Naive thymus-derived CD4-positive, alpha-beta T cell (primary cell): ENCODE measurements around the gene RAD51B. TPM values are rescaled to one million over a fixed set of nuclear protein-coding genes. Genes with fewer than 3 reads are reported as not detected.

Experiments
- ATAC-seq: fragments of 150-1000 bp; cut with Tn5 transposase; 2 replicates; pipeline ENCODE4 v1.10.0; 2021; ENCODE audit warnings: mild to moderate bottlenecking, moderate library complexity
- CTCF ChIA-PET: fragments of 350-600 bp; sonication (Branson Sonifier 250); formaldehyde crosslinking; loops from one replicate; lab custom pipeline; 2021; ENCODE audit warnings: antibody characterized with exemption; lab: Charles Lee
- POLR2A ChIA-PET: fragments of 350-600 bp; sonication (Branson Sonifier 250); formaldehyde crosslinking; loops from one replicate; lab custom pipeline; 2021; ENCODE audit warnings: antibody characterized with exemption, inconsistent platforms; lab: Charles Lee
- DNase-seq, 9 donors: peaks; one replicate each; pipeline versions ENCODE4 v3.0.0 to v3.0.0-alpha.2; 2020 to 2022; ENCODE audit warnings: mixed read lengths in 1 of 9
- H3K27ac ChIP-seq: one replicate; pipeline ENCODE4 v1.7.0; 2013; ENCODE audit warnings: mild to moderate bottlenecking, low read depth, low read length, moderate library complexity
- H3K27me3 ChIP-seq, 2 donors: one replicate each; pipeline ENCODE4 v1.7.0; 2013; ENCODE audit warnings: low read length in 2 of 2, mild to moderate bottlenecking in 2 of 2, moderate library complexity in 2 of 2; ENCODE audit not compliant: control insufficient read depth in 2 of 2, insufficient read depth in 2 of 2
- H3K36me3 ChIP-seq, 3 experiments: 1 replicate in 2 of 3; 2 replicates in 1 of 3; pipeline ENCODE4 v1.7.0; 2013; ENCODE audit warnings: low read length in 3 of 3, mild to moderate bottlenecking in 3 of 3, moderate library complexity in 1 of 3; ENCODE audit not compliant: insufficient read depth in 3 of 3, control insufficient read depth in 2 of 3
- H3K4me1 ChIP-seq, 2 donors: one replicate each; pipeline ENCODE4 v1.7.0; 2013; ENCODE audit warnings: low read length in 2 of 2, mild to moderate bottlenecking in 2 of 2, moderate library complexity in 1 of 2; ENCODE audit not compliant: control insufficient read depth in 2 of 2, insufficient read depth in 2 of 2
- H3K4me3 ChIP-seq: 2 replicates; pipeline ENCODE4 v1.7.0; 2013; ENCODE audit warnings: mild to moderate bottlenecking, low read length
- H3K9me3 ChIP-seq, 3 experiments: 1 replicate in 2 of 3; 2 replicates in 1 of 3; pipeline ENCODE4 v1.7.0; 2013; ENCODE audit warnings: low read length in 3 of 3; ENCODE audit not compliant: control insufficient read depth in 2 of 3
- H3K27ac Mint-ChIP-seq, 9 donors: one replicate each; pipeline ENCODE4 v1.8.0; 2020 to 2022; ENCODE audit warnings: mixed read lengths in 9 of 9, mild to moderate bottlenecking in 8 of 9, moderate library complexity in 5 of 9, inconsistent platforms in 2 of 9
- H3K27me3 Mint-ChIP-seq, 5 donors: one replicate each; pipeline ENCODE4 v1.8.0; 2021 to 2022; ENCODE audit warnings: mixed read lengths in 5 of 5, mild to moderate bottlenecking in 1 of 5
- H3K36me3 Mint-ChIP-seq, 5 donors: one replicate each; pipeline ENCODE4 v1.8.0; 2020 to 2022; ENCODE audit warnings: mixed read lengths in 5 of 5, mild to moderate bottlenecking in 3 of 5, inconsistent platforms in 1 of 5
- H3K4me1 Mint-ChIP-seq, 7 donors: one replicate each; pipeline ENCODE4 v1.8.0; 2020 to 2022; ENCODE audit warnings: mixed read lengths in 7 of 7, mild to moderate bottlenecking in 3 of 7, inconsistent platforms in 1 of 7
- H3K4me3 Mint-ChIP-seq, 10 donors: one replicate each; pipeline ENCODE4 v1.8.0; 2020 to 2022; ENCODE audit warnings: mild to moderate bottlenecking in 10 of 10, mixed read lengths in 10 of 10, moderate library complexity in 6 of 10, inconsistent platforms in 2 of 10
- H3K9me3 Mint-ChIP-seq, 11 donors: one replicate each; pipeline ENCODE4 v1.8.0; 2020 to 2022; ENCODE audit warnings: mixed read lengths in 11 of 11, mild to moderate bottlenecking in 4 of 11, inconsistent platforms in 1 of 11, moderate library complexity in 1 of 11
- intact Hi-C, 2 donors: fragments of 100-400 bp; cut with micrococcal nuclease; formaldehyde crosslinking; loops; one replicate each; pipeline ENCODE4 v1.15.1; 2023
- polyA plus RNA-seq, 2 donors: library from polyadenylated mRNA; unstranded; fragments of 300-500 nt; fragmentation: Illumina TruSeq; gene quantifications; one replicate each; pipeline ENCODE4 v1.2.3, GENCODE V29; 2021
- total RNA-seq, 6 experiments: library from RNA in 5 of 6; stranded (reverse) in 5 of 6; gene quantifications; 1 replicate in 5 of 6; 2 replicates in 1 of 6; pipeline ENCODE4 v1.2.3 and lab custom pipeline; 2021 to 2026

Gene RAD51B
- total and polyA plus RNA-seq, 7 experiments from 2014 or later, result 15.0 to 42.2 (median 28.8) TPM

DNA sequence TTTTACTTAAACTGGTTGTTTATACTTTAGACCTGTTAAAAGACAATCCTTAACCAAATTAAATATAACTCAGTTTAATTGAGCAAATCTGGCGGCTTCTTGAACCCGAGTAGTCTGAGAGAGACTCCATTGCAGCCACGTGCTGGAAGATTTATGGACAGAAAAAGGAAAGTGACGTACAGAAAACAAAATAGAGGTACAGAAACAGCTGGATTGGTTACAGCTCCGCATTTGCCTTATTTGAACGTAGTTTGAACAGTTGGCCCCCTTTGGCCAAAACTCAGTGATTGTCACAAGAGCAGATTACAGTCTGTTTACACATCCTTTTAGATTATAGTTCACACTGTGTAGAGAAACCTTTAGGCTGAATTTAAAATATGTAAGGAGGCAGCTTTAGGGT, 155.9 kb downstream of the RAD51B start:
- H3K27me3 ChIP-seq, result no peaks in the 10 kb centered on the region
- no peak overlapping the region for H3K4me3 ChIP-seq
- POLR2A ChIA-PET, result interaction anchor here (0.6 kb wide), 1 partner anchor 575 kb away, joined by 3 read pairs; no protein-coding TSS in a partner anchor
- peaks cover 0 to 12% (median 0%) of the 10 kb centered on the region in 5 donors for H3K36me3 Mint-ChIP-seq
- DNase-seq (no peak), ATAC-seq (no peak)
- H3K36me3 ChIP-seq, result no peaks in the 10 kb centered on the region
- no peaks in the 10 kb centered on the region for H3K9me3 Mint-ChIP-seq
- intact Hi-C loops, result no loop called here
- no peak overlapping the region for H3K27ac ChIP-seq
- CTCF ChIA-PET, result interaction anchor here (0.6 kb wide), 1 partner anchor 137 kb away, joined by 3 read pairs; no protein-coding TSS in a partner anchor
- no peak overlapping the region for H3K27ac Mint-ChIP-seq
- no peaks in the 10 kb centered on the region for H3K27me3 Mint-ChIP-seq
- no peaks in the 10 kb centered on the region for H3K4me1 ChIP-seq
- peaks cover 0 to 2% (median 0%) of the 10 kb centered on the region in 7 donors for H3K4me1 Mint-ChIP-seq
- no peaks in the 10 kb centered on the region for H3K9me3 ChIP-seq
- H3K4me3 Mint-ChIP-seq, result no peak overlapping the region

DNA sequence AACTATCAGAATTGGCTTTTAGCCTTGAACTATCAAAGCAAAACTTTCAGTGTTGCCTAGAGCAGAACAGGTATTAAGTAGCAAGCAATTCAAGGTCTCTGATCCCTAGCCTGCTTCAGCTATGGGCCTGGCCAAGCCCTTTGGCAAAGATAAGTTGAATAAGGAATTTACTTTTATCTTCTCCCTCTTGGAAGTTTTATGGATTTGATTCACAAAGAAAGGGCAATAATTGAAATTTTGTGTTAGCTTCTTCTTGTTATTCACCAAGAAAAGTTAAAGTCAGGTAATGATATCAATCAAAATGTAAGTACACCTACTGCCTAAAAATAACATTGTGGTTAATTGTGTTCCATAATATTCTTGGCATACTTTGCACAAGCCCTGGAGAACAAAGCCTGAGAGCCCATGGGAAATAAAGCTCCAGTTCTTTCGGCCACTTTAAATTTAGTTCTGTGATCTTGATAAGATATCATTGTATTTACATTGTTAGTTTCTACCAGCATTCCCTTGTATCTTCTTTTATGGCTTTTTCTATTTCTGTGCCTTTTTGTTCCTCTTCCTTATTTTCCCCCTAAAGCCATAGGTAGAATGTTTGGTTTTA, 158.0 kb downstream of the RAD51B start:
- Mint-ChIP-seq H3K36me3 (peaks cover 0 to 12% (median 0%) of the 10 kb centered on the region in 5 donors), H3K27ac (no peak overlapping the region), H3K27me3 (no peaks in the 10 kb centered on the region), H3K4me3 (no peak overlapping the region), H3K9me3 (no peaks in the 10 kb centered on the region), H3K4me1 (peaks cover 0 to 2% (median 0%) of the 10 kb centered on the region in 7 donors)
- ChIA-PET CTCF (no interaction called here), POLR2A (no interaction called here)
- no peaks in the 10 kb centered on the region for H3K27me3 ChIP-seq
- DNase-seq (no peak), ATAC-seq (no peak)
- H3K9me3 ChIP-seq, result no peaks in the 10 kb centered on the region
- intact Hi-C loops, result no loop called here
- H3K4me3 ChIP-seq, result no peak overlapping the region
- H3K27ac ChIP-seq, result no peak overlapping the region
- H3K4me1 ChIP-seq, result no peaks in the 10 kb centered on the region
- no peaks in the 10 kb centered on the region for H3K36me3 ChIP-seq

DNA sequence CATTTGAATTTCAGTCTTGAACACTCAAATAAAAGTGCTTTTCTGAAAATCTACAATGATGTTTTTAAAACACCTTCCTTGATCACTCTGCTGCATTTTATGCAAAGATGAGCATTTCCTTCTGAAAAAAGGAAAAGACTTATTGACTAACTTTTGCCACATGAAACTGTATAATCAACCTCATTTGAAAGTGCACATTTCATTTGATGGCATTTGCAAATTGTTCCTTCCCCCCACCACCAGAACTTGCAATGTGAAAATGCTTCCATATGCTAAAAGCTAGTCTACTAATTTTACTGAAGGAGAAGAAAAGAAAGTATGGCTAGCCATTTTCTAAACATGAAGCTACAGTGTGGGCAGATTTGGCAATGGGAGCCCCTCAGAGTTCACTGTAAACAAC, 159.2 kb downstream of the RAD51B start:
- intact Hi-C loops, result no loop called here
- no peaks in the 10 kb centered on the region for H3K27me3 ChIP-seq
- ChIA-PET CTCF (no interaction called here), POLR2A (no interaction called here)
- no peak overlapping the region for H3K27ac ChIP-seq
- no peaks in the 10 kb centered on the region for H3K9me3 Mint-ChIP-seq
- no peak overlapping the region for H3K4me3 Mint-ChIP-seq
- DNase-seq, result no peak
- peaks cover 0 to 2% (median 0%) of the 10 kb centered on the region in 7 donors for H3K4me1 Mint-ChIP-seq
- H3K4me1 ChIP-seq, result no peaks in the 10 kb centered on the region
- no peak overlapping the region for H3K27ac Mint-ChIP-seq
- H3K36me3 ChIP-seq, result no peaks in the 10 kb centered on the region
- ATAC-seq, result no peak
- H3K27me3 Mint-ChIP-seq, result no peaks in the 10 kb centered on the region
- H3K4me3 ChIP-seq, result no peak overlapping the region
- no peaks in the 10 kb centered on the region for H3K9me3 ChIP-seq
- H3K36me3 Mint-ChIP-seq, result peaks cover 0 to 12% (median 0%) of the 10 kb centered on the region in 5 donors

DNA sequence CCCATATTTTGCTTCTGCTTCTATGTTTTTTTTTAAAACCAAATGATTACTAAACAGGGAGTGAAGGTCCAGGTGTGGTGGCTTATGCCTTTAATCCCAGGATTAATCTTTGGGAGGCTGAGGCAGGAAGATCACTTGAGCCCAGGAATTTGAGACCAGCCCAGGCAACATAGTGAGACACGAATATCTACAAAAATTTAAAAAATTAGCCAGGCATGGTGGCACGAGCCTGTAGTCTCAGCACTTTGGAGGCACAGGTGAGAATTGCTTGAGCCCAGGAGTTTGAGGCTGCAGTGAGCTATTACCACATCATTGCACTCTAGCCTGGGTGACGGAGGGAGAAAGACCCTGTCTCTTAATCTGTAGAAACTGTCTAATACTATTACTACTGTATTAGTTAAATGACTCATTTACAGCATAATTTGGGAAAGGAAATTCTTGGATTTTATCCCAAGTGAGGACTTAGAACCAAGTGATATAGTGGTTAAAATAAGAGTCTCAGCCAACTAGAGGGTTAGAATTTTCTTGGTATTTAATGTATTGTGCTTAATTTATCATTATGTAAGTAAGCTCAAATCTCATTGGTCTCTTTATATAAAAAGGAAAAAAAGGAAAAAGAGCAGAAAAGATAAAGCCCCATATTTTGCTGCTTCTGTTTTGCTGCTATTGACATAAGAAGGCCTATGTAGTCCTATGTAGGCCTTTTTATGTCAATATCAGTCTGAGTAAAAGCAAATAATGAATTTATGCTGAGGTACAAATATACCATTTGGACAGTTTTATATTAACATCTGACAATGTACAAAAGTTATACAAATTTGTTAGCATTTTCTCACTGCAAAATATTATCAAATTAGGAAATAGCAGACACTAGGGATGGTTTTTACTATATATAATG, 163.4 kb downstream of the RAD51B start:
- no peak for DNase-seq
- Mint-ChIP-seq H3K4me3 (no peak overlapping the region), H3K27ac (no peak overlapping the region), H3K9me3 (no peaks in the 10 kb centered on the region), H3K4me1 (peaks cover 0 to 3% (median 0%) of the 10 kb centered on the region in 7 donors), H3K27me3 (no peaks in the 10 kb centered on the region), H3K36me3 (peaks cover 0 to 5% (median 3%) of the 10 kb centered on the region in 5 donors)
- no peak overlapping the region for H3K27ac ChIP-seq
- no peaks in the 10 kb centered on the region for H3K27me3 ChIP-seq
- H3K4me3 ChIP-seq, result no peak overlapping the region
- ChIA-PET CTCF (no interaction called here), POLR2A (interaction anchor here (0.7 kb wide), 1 partner anchor 1147 kb away, joined by 4 read pairs; no protein-coding TSS in a partner anchor)
- intact Hi-C loops, result no loop called here
- no peaks in the 10 kb centered on the region for H3K9me3 ChIP-seq
- H3K36me3 ChIP-seq, result no peaks in the 10 kb centered on the region
- no peak for ATAC-seq
- no peaks in the 10 kb centered on the region for H3K4me1 ChIP-seq

DNA sequence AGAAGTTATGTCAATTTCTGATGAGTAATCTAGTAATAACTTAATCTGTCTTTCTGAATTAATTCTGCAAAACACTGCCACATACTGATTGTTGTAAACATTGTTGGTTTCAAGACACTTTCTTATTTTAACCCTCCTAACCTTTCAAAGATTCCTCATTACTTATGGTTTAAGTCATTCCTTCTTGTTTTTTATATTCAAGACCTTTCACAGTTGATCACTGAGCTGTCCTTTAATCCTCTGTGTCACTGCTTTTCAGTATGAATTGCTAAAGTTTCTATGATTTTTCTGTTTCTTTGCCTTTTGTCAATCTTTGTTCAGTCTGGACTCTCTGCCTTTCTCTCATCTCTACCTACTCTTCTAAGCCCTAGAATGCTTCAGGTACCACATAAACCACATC, 164.7 kb downstream of the RAD51B start:
- H3K36me3 Mint-ChIP-seq, result peaks cover 0 to 5% (median 3%) of the 10 kb centered on the region in 5 donors
- no peaks in the 10 kb centered on the region for H3K9me3 Mint-ChIP-seq
- Histone ChIP-seq H3K9me3 (no peaks in the 10 kb centered on the region), H3K4me1 (no peaks in the 10 kb centered on the region), H3K4me3 (no peak overlapping the region), H3K27me3 (no peaks in the 10 kb centered on the region), H3K36me3 (no peaks in the 10 kb centered on the region), H3K27ac (no peak overlapping the region)
- CTCF ChIA-PET, result interaction anchor here (1.0 kb wide), 1 partner anchor 14 kb away, joined by 3 read pairs; no protein-coding TSS in a partner anchor
- intact Hi-C loops, result no loop called here
- no peak overlapping the region for H3K4me3 Mint-ChIP-seq
- DNase-seq (no peak), ATAC-seq (no peak)
- H3K27me3 Mint-ChIP-seq, result no peaks in the 10 kb centered on the region
- no peak overlapping the region for H3K27ac Mint-ChIP-seq
- POLR2A ChIA-PET, result no interaction called here
- H3K4me1 Mint-ChIP-seq, result peaks cover 0 to 3% (median 0%) of the 10 kb centered on the region in 7 donors

DNA sequence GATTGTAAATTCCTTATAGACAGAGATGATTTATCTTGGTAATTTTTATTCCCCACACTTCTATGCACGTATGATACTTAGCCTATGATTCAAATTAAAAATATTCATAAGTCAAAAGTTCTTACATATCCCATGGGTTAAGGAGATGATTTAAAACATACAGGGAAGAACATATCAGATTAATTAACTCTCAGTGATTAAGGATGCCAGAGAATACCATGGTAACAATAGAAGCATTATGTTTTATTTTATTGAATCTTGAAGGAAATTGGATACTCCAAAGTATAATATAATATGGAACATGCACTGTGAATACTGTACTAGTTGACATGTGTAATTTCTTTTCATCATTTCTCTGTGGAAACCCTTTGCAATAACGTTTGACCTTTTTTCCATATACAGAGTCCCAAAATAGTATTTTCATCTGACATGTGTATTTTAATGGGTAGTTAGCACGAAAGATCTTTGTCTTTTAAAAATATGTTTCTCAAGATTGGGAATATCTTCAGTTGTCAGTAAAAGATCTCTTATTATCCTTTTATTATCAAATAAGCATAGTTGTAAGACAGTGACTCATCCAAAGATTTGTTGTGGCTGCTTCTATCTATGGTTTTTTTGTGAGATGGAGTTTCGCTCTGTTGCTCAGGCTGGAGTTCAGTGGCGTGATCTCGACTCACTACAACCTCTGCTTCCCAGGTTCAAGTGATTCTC, 166.7 kb downstream of the RAD51B start:
- Mint-ChIP-seq H3K27me3 (no peaks in the 10 kb centered on the region), H3K4me1 (peaks cover 0 to 3% (median 0%) of the 10 kb centered on the region in 7 donors), H3K4me3 (no peak overlapping the region), H3K36me3 (peaks cover 0 to 5% (median 2%) of the 10 kb centered on the region in 5 donors), H3K27ac (no peak overlapping the region), H3K9me3 (no peaks in the 10 kb centered on the region)
- Histone ChIP-seq H3K36me3 (no peaks in the 10 kb centered on the region), H3K27me3 (no peaks in the 10 kb centered on the region), H3K4me1 (no peaks in the 10 kb centered on the region), H3K9me3 (no peaks in the 10 kb centered on the region), H3K27ac (no peak overlapping the region), H3K4me3 (no peak overlapping the region)
- DNase-seq (no peak), ATAC-seq (no peak)
- intact Hi-C loops, result no loop called here
- CTCF ChIA-PET, result no interaction called here
- POLR2A ChIA-PET, result no interaction called here
